Activated CD4-positive, alpha-beta T cell treated with anti-CD3 and anti-CD28 coated beads, Interleukin-2, amount 50 U/mL, for 16 hours (primary cell): ENCODE data around the gene GRM8.

Experiments
- DNase-seq: peaks from one replicate; pipeline ENCODE4 v3.0.0-alpha.2; 2020

GRM8 gene

DNA sequence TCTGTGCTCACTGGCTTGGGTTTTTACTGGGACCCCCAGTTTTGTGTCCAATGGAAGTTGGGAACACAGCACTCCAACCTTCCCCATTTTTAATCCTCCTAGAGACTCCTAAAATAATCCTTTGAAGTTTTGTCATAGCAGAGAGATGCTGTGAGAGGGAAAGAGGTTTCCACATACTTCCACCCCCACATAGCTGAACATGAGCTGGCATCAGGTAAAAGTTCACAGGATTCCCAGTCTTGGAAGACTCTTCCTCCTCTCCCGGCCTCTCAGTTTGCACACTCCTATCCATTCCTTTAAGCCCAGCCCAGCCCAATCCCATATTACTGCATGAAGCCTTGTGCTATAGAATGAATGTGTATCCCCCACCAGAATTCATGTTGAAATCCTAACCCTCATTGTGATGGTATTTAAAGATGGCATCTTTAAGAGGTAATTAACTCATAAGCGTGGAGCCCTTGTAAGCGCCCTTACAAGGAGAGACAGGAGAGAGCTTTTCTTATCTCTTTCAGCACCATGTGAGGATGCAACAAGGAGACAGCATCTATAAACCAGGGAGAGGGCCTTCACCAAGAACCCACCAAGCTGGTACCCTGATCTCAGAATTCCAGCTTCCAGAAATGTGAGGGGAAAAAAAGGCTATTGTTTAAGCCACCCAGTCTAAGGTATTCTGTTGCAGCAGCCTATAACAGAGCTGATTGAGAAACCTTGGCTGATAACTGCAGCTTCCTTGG, 22.4 kb downstream of the GRM8 start:
- no peak for DNase-seq

- DNase-seq = no peak
Measured at GRCh38 chr7:127226685-127227374, 25.9 kb downstream of the GRM8 start.

DNA sequence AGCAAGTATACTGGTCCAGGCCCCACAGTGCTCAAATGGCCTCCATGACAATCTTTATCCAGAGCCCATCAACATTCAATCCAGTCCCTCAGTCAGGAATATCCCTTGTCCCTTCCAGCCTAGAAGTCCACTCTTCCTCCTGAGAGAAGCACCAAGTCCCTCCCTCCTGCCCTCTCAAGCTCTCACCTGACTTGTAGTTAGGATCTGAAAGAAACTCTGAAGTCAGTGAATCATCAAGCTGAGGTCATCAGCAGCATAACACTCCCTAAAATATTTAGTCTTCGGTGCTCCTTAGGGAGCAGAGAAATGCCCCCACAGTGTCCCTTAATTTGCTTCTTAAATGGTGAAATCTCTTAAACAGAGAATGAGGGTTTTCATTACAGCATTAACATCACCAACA, 31.0 kb downstream of the GRM8 start:
- no peak for DNase-seq

- no peak for DNase-seq
Measured at GRCh38 chr7:127214956-127215718, 37.6 kb downstream of the GRM8 start.

- DNase-seq = no peak
Measured at GRCh38 chr7:127209886-127210285, 42.9 kb downstream of the GRM8 start.

GRCh38 chr7:127208860-127209259, 43.9 kb downstream of the GRM8 start:
- DNase-seq = no peak

GRCh38 chr7:127208351-127208750, 44.4 kb downstream of the GRM8 start:
- DNase-seq = no peak

GRCh38 chr7:127207806-127208205, 44.9 kb downstream of the GRM8 start:
- no peak for DNase-seq

- DNase-seq = no peak
Measured at GRCh38 chr7:127207230-127207629, 45.5 kb downstream of the GRM8 start.

DNA sequence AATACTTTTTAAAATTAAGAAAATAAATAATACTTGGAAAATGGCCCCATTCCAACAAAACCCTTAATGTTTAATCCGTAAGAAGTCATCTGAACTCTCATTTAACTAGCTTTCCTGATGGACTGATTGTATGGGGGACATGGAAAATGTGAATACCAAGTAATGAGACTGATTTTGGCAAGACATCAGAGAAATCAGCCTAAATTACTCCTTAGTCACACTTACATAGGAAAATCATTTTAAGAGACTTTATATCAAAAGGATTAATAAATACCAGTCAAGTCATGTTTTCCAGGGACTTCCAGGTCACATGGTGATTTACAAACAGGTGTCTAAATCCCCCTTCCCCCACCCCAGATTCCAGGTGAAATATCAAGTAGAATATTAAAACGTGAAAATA, 58.2 kb downstream of the GRM8 start:
- no peak for DNase-seq

GRCh38 chr7:127189886-127190285, 62.9 kb downstream of the GRM8 start:
- DNase-seq = no peak

DNA sequence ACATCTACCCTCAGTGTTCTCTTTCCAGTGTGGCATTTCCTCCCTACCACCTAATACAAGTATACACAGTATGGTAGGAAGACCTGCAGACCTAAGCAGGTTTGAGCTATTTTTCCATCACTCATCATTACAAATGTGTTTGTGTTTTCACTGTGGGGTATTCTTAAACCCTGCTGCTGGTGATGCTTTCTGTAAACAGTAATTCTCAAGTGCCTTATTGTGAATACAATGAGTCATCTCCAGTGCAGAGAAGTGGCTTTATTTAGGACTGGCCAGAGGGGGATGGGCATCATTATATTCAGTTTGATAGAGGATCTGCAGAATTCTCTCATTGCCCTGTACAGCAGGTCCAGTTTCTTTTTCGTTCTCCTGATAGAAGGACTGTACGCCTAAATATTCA, 63.7 kb downstream of the GRM8 start:
- no peak for DNase-seq

DNA sequence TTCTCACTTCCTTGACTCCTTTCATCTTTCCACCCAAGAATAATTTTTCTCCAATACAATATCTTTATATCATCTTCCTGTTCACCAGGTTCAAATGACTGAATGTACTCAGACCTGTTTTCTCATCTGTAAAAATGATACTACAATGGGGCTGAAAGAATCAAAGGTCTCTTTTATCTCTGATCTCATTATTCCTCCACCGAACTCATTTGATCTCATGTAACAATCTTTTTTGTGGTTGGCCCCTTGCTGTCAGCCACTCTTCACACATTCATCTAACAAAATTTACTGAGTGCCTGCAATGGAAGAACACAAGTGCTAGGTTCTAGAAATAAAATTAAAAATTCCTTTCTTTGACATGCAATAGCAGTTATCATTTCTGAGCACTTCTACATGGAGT, 65.0 kb downstream of the GRM8 start:
- no peak for DNase-seq

- no peak for DNase-seq
Measured at GRCh38 chr7:127186686-127187085, 66.1 kb downstream of the GRM8 start.

- DNase-seq = no peak
Measured at GRCh38 chr7:127177156-127177555, 75.6 kb downstream of the GRM8 start.

DNA sequence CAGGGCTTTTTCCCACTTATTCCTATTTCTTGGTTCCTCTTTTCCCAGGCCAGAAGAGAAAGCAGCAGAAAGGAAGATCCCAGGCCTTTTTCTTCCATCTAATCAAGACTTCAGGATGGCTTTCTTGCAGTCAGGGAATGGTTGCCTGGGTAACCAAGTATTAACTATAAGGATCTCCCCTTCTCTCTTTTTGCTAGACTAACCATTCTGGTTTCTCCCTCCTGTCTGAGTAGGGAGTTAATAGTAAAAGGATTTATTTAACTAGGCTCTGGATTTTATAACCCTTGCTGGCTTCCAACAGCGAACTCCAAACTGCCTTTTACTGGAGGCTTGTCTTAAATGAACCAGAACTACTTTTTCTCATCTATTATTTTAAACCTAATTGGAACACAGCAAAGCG, 90.4 kb downstream of the GRM8 start:
- no peak for DNase-seq

DNA sequence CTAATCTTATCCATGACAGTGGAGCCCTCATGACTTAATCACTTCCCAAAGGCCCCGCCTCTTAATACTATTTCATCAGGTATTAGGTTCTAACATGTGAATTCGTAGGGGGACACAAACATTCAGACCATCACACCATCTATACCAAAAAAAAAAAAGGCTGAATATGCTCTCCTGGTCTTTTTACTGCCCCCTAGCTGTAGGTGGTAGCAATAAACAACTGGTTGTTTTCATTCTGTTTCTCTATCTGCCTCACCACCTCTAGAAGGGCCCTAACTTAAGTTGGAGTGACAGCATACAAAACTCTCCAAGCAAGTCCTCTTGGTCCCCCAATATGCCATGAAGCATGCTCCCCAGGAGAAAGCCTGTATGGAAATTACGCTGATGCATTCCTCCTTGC, 94.1 kb downstream of the GRM8 start:
- DNase-seq = peak; percentile 16

GRCh38 chr7:127154958-127155357, 97.8 kb downstream of the GRM8 start:
- DNase-seq = no peak

- DNase-seq = no peak
Measured at GRCh38 chr7:127154101-127154500, 98.6 kb downstream of the GRM8 start.

DNA sequence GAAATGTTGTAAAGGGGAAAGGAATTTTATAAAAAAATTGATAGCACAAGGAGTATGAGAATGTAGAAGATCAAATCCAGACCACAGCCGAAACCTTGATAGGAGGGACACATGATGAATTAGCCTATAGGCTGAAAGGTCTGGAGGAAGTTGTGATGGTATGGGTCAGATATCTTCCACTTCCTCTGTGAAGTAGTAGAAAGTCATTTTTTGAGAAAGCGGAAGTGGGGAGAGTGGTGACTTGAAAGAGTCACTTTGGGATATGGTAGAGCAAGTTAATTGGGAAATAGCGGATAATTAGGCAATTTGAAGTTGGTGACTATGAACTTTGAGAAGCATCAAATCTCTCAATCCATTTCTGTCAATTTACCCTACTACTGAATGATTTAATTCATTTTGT, 99.4 kb downstream of the GRM8 start:
- no peak for DNase-seq

DNA sequence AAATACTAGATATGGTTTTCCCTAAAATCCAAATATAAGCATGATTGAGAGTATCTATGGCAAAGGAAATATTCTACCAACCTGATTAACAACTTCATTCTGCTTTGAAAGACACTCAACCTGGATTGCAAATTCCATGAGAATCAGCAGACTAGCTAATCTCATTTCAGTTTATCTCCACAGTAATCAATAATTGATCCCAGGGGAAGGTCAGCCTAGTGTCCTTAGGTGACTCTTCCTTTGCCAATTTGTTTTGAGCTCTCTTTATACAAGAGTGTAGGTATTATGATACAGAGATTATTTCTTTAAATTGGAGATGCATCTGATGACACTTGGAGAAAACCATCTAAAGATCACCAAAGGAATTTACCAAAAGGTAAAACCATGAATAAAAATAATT, 100.3 kb downstream of the GRM8 start:
- no peak for DNase-seq

- no peak for DNase-seq
Measured at GRCh38 chr7:127151379-127151778, 101.4 kb downstream of the GRM8 start.

DNA sequence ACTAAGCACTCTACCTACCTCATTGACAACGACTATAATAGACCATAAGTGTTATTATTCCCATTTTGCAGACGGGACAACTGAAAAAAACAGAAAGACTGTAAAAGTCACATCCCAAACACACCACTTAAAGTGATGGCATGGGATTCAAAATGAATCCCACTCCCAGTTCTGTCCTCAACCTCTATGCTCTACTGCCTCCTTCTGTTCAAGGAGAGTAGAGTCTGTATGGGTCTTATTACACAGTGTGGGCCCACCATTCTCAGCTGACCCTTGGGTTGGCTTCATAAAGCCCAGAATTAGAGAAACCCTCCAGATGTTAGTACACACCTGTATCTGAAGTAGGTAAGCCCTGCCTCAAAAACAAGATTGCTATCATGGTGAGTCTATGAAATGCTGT, 102.2 kb downstream of the GRM8 start:
- no peak for DNase-seq
